A549 treated with Mapracorat at 1 μM for 4 hours (cell line): ENCODE data around the gene CBX6. TPM values are rescaled to one million over a fixed set of nuclear protein-coding genes. Genes with fewer than 3 reads are reported as not detected.

ENCODE experiments used
- total RNA-seq: library from RNA; stranded (reverse); fragments of 200-300 nt; extraction: Qiagen RNA extraction; gene quantifications from 5 replicates; pipeline ENCODE4 v1.2.3, GENCODE V29; 2022

The CBX6 gene
- total RNA-seq = 21.9 to 31.8 TPM (median 28.4 TPM) in 5 replicates

DNA sequence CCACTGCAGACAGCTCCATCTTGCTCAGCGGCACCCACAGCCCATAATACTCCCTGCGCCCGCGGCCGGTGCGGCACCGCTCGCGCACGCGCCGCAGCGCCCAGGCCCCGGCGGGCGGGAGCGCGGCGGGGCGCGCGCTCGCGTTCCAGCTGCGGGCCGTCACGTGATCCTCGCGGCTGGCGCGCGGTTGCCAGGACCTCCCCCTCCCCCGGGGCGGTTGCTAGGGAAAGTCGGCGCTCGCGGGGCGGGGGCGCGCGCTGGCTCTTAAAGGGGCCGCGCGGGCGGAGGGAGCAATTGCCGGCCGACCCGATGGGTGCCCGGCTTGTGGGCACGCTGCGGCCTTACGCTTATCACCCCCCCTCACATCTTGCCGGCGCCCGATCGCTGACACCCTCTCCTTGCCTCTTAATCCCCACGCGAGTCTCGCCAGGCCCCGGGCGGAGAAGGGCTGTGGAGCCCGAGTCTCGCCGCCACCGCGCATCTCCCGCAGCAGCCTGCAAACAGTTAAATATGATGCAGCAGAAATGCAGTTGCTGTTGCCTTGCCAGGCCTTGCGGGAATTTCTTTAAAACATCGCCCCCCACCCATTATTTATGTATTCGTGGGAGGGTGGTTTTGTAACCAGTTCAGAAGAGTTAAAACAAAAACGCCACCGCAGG lies at the start of gene CBX6:
Gene CBX6 (minus strand): TSS at position 45 of the 659 bp plus-strand sequence. CDS start 26 bp downstream, at position 19.

DNA sequence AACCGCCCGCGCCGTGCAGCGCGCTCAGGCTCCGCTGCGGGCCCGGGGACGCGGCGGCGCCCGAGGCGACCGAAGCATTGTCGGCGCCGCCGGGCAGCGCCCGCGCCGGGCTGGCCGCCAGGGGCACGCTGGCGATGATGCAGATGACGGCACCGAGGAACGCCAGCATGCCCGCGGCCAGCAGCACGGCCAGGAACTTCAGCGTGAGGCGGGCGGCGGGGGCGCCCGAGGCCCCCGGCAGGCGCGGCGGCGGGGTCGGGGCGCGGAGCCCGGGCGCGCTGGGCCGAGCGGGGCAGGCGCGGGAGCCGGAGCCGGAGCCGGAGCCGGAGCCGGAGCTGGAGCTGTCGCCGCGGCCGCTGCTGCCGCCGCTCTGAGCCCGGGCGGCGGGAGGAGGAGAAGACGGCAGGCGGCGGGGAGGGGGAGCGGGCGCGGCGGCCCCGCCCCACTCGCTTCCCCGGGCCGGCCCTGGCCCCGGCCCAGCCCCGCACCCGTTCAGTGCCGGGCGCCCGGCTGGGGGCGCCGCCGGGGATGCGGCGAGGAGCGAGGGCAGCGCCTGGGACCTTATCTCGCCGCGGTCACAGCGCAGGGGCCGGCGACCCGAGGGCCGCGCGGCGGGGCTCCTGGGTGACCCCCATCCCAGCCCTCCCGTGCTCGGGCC lies 28.2 kb downstream of the CBX6 start, which contains the start of gene NPTXR:
Gene NPTXR (minus strand): TSS at position 372 of the 658 bp plus-strand sequence.

Other genes with a start within 250 kb of the CBX6 start
- 0.74 to 1.3 TPM (median 0.75 TPM) in 5 replicates for gene FAM227A, start 215.8 kb downstream of the CBX6 start, total RNA-seq
- 13.9 to 15.6 TPM (median 14.4 TPM) in 5 replicates for gene CBY1, start 215.6 kb downstream of the CBX6 start, total RNA-seq
- gene TOMM22, start 190.3 kb downstream of the CBX6 start, total RNA-seq = 67.4 to 82.8 TPM (median 70.6 TPM) in 5 replicates
- gene JOSD1, start 171.3 kb downstream of the CBX6 start, total RNA-seq = 25.6 to 33.1 TPM (median 31.2 TPM) in 5 replicates
- gene GTPBP1, start 166.3 kb downstream of the CBX6 start, total RNA-seq = 7.2 to 9.7 TPM (median 7.9 TPM) in 5 replicates
- 22.9 to 39.1 TPM (median 37.9 TPM) in 5 replicates for gene SUN2, start 116.2 kb downstream of the CBX6 start, total RNA-seq
- gene DNAL4, start 78.1 kb downstream of the CBX6 start, total RNA-seq = 6.9 to 11.4 TPM (median 10.6 TPM) in 5 replicates
- gene NPTXR, start 28.2 kb downstream of the CBX6 start, total RNA-seq = 8.6 to 10.9 TPM (median 9.9 TPM) in 5 replicates
- gene APOBEC3A, start 85.4 kb upstream of the CBX6 start, total RNA-seq = not detected in 5 replicates
- 27.0 to 32.6 TPM (median 28.8 TPM) in 5 replicates for gene APOBEC3B, start 110.1 kb upstream of the CBX6 start, total RNA-seq
- 25.4 to 29.0 TPM (median 27.5 TPM) in 5 replicates for gene APOBEC3C, start 142.0 kb upstream of the CBX6 start, total RNA-seq
- gene APOBEC3D, start 148.9 kb upstream of the CBX6 start, total RNA-seq = 0.08 to 0.55 TPM (median 0.20 TPM) in 4 of 5 replicates, not detected in the other
- 1.6 to 2.4 TPM (median 2.2 TPM) in 5 replicates for gene APOBEC3F, start 168.6 kb upstream of the CBX6 start, total RNA-seq
- not detected in 5 replicates for gene APOBEC3G, start 205.1 kb upstream of the CBX6 start, total RNA-seq
- gene APOBEC3H, start 225.0 kb upstream of the CBX6 start, total RNA-seq = 0.14 to 0.65 TPM (median 0.63 TPM) in 3 of 5 replicates, not detected in the others